ENCODE measurements around the gene DHRS11.

The DHRS11 gene

GRCh38 chr17:36616061-36617029 lies 24.7 kb downstream of the DHRS11 start:
- DNase-seq, result no peak

- DNase-seq, result no peak
Measured at GRCh38 chr17:36617773-36618172, 26.1 kb downstream of the DHRS11 start.

GRCh38 chr17:36623281-36623680 lies 31.6 kb downstream of the DHRS11 start:
- no peak for DNase-seq

- DNase-seq, result no peak
Measured at GRCh38 chr17:36625188-36625587, 33.5 kb downstream of the DHRS11 start.

GRCh38 chr17:36627101-36627500 lies 35.4 kb downstream of the DHRS11 start:
- DNase-seq, result peak; percentile 77

GRCh38 chr17:36628576-36628975 lies 36.9 kb downstream of the DHRS11 start:
- no peak for DNase-seq

GRCh38 chr17:36629252-36629847 lies 37.7 kb downstream of the DHRS11 start:
- DNase-seq, result peak; percentile 49

- DNase-seq, result no peak
Measured at GRCh38 chr17:36629970-36630502, 38.4 kb downstream of the DHRS11 start.

GRCh38 chr17:36631022-36631421 lies 39.3 kb downstream of the DHRS11 start:
- DNase-seq, result no peak

- no peak for DNase-seq
Measured at GRCh38 chr17:36632916-36633771, 41.5 kb downstream of the DHRS11 start.

GRCh38 chr17:36640346-36640745 lies 48.7 kb downstream of the DHRS11 start:
- no peak for DNase-seq

GRCh38 chr17:36640836-36641235 lies 49.2 kb downstream of the DHRS11 start:
- DNase-seq, result no peak

GRCh38 chr17:36641331-36641876 lies 49.7 kb downstream of the DHRS11 start:
- no peak for DNase-seq

GRCh38 chr17:36641877-36642845 lies 50.5 kb downstream of the DHRS11 start:
- peak; percentile 22 for DNase-seq

- no peak for DNase-seq
Measured at GRCh38 chr17:36643086-36643685, 51.5 kb downstream of the DHRS11 start.

- DNase-seq, result no peak
Measured at GRCh38 chr17:36645422-36645821, 53.7 kb downstream of the DHRS11 start.

GRCh38 chr17:36647636-36648035 lies 56.0 kb downstream of the DHRS11 start:
- DNase-seq, result no peak

- DNase-seq, result no peak
Measured at GRCh38 chr17:36650096-36650775, 58.6 kb downstream of the DHRS11 start.
